ENCODE results near the gene SAMD11. TPM values are rescaled to one million over a fixed set of nuclear protein-coding genes. Genes with fewer than 3 reads are reported as not detected.

The SAMD11 gene
- total RNA-seq, 2 donors from 2014 or later = 0.12 to 0.17 TPM

DNA sequence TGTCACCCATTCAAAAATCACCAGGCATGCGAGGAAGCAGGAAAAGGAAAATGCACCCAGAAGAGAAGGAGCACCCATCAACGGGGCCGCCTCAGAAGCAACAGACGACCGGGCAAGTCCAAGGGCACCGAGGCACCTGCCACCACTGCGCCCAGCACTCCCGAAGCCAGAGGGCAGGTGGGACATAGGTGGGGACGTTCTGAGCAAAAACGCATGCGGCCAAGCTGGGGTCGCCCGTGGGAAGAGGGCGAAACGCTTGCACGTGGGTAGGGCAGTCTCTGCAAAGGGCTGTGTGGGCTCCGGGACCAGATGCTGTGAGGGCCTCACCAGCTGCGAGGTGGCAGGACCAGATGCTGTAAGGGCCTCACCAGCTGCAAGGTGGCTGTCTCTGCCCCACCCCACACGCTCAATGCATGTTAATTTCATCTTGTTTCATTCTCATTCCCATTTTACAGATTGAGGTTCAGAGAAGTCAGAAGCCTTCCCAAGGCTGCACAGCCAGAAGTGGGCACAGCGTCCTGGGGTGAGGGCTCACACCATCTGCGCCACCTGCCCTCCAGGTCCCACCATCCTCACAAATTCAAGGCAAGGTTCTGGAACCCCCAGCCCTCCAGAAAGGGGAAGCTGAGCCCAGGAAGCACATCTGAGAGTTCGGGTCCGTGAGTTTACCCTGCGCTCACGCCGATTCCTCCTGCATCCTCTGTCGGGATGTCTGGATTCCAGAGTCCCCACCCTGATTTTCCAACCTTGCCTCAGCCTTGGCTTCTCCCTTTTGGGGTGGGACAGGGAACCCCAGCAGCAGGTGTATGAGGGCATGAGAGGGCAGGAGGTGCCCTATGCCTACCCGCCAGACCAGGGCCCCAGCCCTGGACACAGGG is 8.2 kb upstream of the SAMD11 start:
- H3K4me1 Mint-ChIP-seq (ENCODE audit: low read depth) = peaks cover 12% of the 10 kb centered on the region
- H3K36me3 Mint-ChIP-seq (ENCODE audit: insufficient read depth in 2 of 2) = no peaks in the 10 kb centered on the region
- peaks cover 31% of the 10 kb centered on the region for H3K27me3 Mint-ChIP-seq (ENCODE audit: low read depth)
- H3K27ac Mint-ChIP-seq = no peak overlapping the region
- H3K9me3 Mint-ChIP-seq = no peaks in the 10 kb centered on the region
- ATAC-seq (replicated peaks in 1 of 2) (no peak), DNase-seq (no peak)
- no peak overlapping the region for H3K4me3 Mint-ChIP-seq

DNA sequence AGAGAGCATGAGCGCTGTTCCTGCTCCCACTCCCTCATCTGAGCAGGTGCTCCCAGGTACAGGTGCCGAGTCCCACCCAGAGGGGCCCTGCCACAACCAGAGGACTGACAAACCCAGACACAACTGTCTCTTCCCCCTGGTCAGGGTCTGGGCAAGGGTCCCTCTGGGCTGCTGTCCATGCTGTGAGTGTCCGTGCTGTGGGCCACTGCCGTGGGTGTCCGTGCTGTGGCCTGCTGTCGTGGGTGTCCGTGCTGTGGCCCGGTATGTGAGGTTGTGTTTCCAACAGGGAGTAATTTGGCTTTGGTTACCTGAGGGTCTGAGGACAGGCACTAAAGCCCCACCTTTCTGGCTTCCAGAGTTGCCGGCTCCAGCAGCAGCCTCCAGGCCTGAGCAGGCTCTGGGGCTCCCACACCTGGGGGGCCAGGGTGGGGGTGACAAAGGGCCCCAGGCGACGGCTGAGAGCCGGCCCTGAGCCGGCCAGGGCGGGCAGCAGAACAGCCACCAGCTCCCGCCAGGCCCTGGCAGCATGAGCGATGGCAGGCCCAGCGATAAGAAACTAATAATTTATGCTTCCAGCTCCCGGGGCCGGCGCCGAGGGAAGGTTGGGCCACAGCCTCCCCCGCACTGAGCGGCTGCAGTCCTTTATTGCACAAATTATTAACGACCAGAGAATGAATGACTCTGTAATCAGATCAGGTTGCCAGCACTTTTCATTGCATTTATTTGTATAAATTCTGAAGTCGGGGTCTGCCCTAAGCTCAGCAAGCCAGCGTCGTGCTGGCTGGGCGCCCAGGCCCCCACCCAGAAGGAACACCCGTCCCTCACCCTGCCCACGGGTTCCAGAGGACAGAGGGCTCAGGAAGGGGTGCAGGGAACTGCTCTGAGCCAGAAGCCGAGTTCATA is 7.3 kb upstream of the SAMD11 start:
- H3K27me3 Mint-ChIP-seq (ENCODE audit: low read depth) = peaks cover 30% of the 10 kb centered on the region
- H3K36me3 Mint-ChIP-seq (ENCODE audit: insufficient read depth in 2 of 2) = no peaks in the 10 kb centered on the region
- H3K27ac Mint-ChIP-seq = no peak overlapping the region
- H3K9me3 Mint-ChIP-seq = no peaks in the 10 kb centered on the region
- H3K4me1 Mint-ChIP-seq (ENCODE audit: low read depth) = peaks cover 19% of the 10 kb centered on the region
- no peak overlapping the region for H3K4me3 Mint-ChIP-seq
- DNase-seq (peak in 1 of 2 donors; percentile 0), ATAC-seq (replicated peaks in 1 of 2) (no peak)

- Mint-ChIP-seq H3K27me3 (ENCODE audit: low read depth) (peaks cover 30% of the 10 kb centered on the region), H3K36me3 (ENCODE audit: insufficient read depth in 2 of 2) (no peaks in the 10 kb centered on the region), H3K27ac (no peak overlapping the region), H3K4me3 (no peak overlapping the region), H3K9me3 (no peaks in the 10 kb centered on the region), H3K4me1 (ENCODE audit: low read depth) (peaks cover 22% of the 10 kb centered on the region)
- no peak for ATAC-seq (replicated peaks in 1 of 2)
- DNase-seq = no peak
Measured at GRCh38 chr1:917076-917459, 6.7 kb upstream of the SAMD11 start.

DNA sequence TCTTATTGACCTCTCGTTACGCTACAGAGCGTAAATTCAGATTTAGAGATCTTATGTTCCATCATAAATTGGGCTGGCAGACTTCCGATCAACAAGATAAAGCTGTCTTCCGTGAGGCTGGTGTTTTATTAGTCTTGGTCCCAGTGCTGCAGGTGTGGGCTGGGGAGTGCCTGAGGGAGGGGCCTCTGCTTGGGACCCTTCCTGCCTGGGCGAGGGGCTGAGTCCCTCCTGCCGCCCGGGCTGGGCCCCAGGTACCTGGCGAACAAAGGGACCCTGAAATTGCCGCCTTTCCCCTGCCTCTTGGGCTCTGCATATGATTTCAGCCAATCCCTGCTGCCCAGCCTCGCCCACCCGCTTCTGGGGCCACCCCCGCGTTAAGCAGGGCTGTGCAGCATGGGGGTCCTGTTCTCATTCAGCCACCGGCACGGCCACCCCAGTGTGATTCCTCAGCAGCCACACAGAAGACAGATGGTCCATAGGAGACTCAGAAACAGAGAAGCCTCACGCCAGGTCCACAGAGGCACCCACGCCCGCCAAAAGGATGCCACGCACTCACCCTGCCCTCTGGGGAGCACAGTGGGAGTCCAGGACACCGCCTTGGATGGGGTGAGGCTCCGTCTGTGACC is 6.1 kb upstream of the SAMD11 start:
- ATAC-seq (replicated peaks in 1 of 2) = no peak
- no peaks in the 10 kb centered on the region for H3K36me3 Mint-ChIP-seq (ENCODE audit: insufficient read depth in 2 of 2)

GRCh38 chr1:918353-918752 is 5.4 kb upstream of the SAMD11 start:
- peaks cover 32% of the 10 kb centered on the region for H3K27me3 Mint-ChIP-seq (ENCODE audit: low read depth)
- H3K27ac Mint-ChIP-seq = no peak overlapping the region
- no peaks in the 10 kb centered on the region for H3K36me3 Mint-ChIP-seq (ENCODE audit: insufficient read depth in 2 of 2)
- no peak overlapping the region for H3K4me3 Mint-ChIP-seq
- DNase-seq (no peak), ATAC-seq (replicated peaks in 1 of 2) (no peak)
- H3K9me3 Mint-ChIP-seq = no peaks in the 10 kb centered on the region
- H3K4me1 Mint-ChIP-seq (ENCODE audit: low read depth) = peaks cover 18% of the 10 kb centered on the region

More for the DNA sequence above, 6.1 kb upstream of the SAMD11 start:
- H3K9me3 Mint-ChIP-seq = no peaks in the 10 kb centered on the region
- DNase-seq = no peak
- no peak overlapping the region for H3K4me3 Mint-ChIP-seq
- peaks cover 30% of the 10 kb centered on the region for H3K27me3 Mint-ChIP-seq (ENCODE audit: low read depth)
- H3K27ac Mint-ChIP-seq = no peak overlapping the region
- peaks cover 17% of the 10 kb centered on the region for H3K4me1 Mint-ChIP-seq (ENCODE audit: low read depth)

DNA sequence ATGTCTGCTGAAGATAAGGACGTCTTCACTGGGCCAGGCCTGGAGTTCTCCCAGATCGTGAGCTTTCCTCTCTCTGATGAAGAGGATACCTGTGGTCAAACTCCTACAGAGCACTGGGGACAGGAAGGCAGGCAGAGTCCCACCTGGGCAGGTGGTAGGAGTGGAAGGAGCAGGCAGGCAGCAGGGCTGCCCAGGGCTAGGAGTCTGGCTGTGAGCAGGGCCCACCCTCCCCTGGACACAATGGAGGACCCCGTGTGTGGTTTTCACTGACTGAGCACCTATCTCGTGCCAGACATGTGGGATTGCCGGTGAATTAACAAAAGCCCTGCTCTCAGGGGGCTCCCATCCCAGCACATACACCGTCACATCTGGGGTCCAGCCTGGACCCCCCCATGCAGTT is 4.9 kb upstream of the SAMD11 start:
- Mint-ChIP-seq H3K36me3 (ENCODE audit: insufficient read depth in 2 of 2) (no peaks in the 10 kb centered on the region), H3K4me3 (no peak overlapping the region), H3K27ac (no peak overlapping the region), H3K9me3 (no peaks in the 10 kb centered on the region), H3K4me1 (ENCODE audit: low read depth) (peaks cover 20% of the 10 kb centered on the region), H3K27me3 (ENCODE audit: low read depth) (peaks cover 33% of the 10 kb centered on the region)
- ATAC-seq (replicated peaks in 1 of 2) = no peak
- DNase-seq = no peak

DNA sequence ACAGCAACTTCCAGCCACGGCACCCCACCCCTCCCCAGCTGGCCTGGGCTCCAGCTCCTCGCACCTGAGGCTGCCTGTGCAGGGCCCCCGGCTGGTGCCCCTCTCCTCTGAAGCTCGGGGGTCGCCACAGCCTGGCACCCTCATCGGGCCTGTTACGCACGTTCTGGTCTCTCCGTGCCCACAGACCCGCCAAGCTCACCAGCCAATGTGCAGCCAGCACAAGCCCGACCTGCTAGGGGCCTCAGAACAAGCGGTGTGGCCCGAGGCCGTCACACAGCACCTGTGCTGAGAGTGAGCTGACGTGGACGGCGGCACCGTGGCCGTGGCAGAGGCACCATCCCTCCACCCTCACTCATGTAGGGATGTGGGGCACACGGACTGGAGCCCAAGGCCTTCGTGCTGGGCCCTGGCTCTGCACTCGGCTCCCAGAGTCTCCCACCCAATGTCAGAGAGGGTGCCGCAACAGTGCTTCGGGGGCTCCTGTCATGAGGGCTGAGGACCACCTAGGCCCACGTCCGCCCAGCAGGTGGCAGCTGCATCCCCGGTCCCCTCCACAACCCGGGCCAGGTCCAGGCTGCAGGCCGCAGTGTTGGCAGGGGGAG is 4.4 kb upstream of the SAMD11 start:
- H3K4me3 Mint-ChIP-seq = no peak overlapping the region
- DNase-seq = no peak
- peaks cover 33% of the 10 kb centered on the region for H3K27me3 Mint-ChIP-seq (ENCODE audit: low read depth)
- peaks cover 20% of the 10 kb centered on the region for H3K4me1 Mint-ChIP-seq (ENCODE audit: low read depth)
- ATAC-seq (replicated peaks in 1 of 2) = no peak
- no peaks in the 10 kb centered on the region for H3K9me3 Mint-ChIP-seq
- no peaks in the 10 kb centered on the region for H3K36me3 Mint-ChIP-seq (ENCODE audit: insufficient read depth in 2 of 2)
- H3K27ac Mint-ChIP-seq = no peak overlapping the region

DNA sequence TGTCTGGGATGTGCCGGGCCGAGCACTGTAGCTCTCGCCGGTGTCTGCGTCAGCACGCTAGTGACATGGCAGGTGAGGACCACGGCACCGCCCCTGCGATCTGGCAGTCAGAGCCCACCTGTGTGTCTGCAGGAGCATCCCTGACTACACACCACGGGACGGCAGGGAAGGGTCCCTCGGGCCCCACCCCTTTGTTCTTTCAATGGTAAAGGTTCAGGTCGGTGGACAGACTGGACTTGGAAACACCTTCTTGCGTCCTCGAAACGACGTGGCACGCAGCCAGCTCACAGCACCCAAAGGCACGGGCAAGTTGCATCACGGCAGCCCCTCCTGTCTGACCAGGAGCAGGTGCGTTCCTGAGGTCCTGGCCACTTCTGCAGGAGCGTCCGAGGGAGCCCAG is 3.7 kb upstream of the SAMD11 start:
- Mint-ChIP-seq H3K36me3 (ENCODE audit: insufficient read depth in 2 of 2) (no peaks in the 10 kb centered on the region), H3K4me1 (ENCODE audit: low read depth) (peaks cover 20% of the 10 kb centered on the region), H3K27me3 (ENCODE audit: low read depth) (peaks cover 33% of the 10 kb centered on the region), H3K9me3 (no peaks in the 10 kb centered on the region), H3K4me3 (no peak overlapping the region), H3K27ac (no peak overlapping the region)
- DNase-seq (no peak), ATAC-seq (replicated peaks in 1 of 2) (no peak)

DNA sequence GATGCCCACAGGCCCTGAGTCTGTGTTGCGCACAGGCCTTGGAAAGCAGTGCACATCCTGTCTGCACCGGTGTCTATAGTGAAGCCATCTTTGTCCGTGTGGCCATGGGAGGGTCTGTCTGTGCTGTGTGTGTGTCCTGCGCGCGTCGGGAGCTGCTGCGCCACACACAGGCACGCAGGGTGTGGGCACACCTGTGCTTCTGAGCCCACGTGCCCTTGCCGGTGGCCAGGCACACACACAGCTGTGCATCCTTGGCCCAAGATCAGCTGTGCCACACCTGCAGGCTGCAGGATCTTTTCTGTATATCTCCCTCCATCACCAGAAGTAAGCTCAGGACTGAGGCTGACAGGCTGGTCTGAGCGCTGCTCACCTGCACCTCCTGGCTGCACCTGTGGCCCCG is 3.2 kb upstream of the SAMD11 start:
- Mint-ChIP-seq H3K9me3 (no peaks in the 10 kb centered on the region), H3K27ac (no peak overlapping the region)
- ATAC-seq (replicated peaks in 1 of 2) = no peak

DNA sequence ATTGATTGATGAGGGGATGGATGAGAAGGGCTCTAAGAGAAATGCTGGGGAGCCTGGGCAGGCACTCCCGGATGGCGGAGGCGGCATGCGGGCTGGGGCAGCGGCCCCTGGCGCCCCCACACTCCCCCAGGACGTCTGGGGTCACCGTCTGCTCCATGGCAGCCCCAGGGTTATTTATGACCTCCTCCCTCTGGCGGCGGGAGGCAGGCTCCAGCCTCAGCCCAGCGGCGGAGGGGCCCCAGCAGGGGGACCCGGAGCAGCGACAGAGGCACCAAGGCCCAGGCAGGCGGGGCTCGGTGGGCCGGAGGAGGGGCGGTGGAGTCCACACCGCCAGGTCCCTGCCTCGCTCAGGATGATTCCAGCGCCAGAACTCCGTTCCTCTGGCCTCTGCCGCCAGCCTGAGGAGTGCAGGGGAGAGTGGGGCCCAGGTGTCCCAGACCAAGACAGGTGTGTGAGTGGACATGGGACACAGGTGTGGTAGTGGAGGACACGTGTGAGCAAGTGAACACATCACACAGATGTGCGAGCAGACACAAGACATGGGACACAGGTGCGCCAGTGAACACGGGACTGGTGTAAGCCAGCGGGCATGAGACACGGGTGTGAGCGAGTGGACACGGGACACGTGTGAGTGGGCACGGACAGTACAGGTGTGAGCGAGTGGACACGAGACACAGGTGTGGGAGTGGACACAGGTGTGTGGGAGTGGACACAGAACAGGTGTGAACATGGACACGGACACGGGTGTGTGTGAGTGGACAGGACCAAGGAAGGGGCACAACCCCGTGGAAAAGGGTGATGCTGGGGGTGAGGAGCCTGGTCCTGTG is 2.5 kb upstream of the SAMD11 start:
- peaks cover 39% of the 10 kb centered on the region for H3K27me3 Mint-ChIP-seq (ENCODE audit: low read depth)
- no peak for DNase-seq
- ATAC-seq (replicated peaks in 1 of 2) = peak; percentile 54 to 66

More for the DNA sequence above, 3.2 kb upstream of the SAMD11 start:
- DNase-seq = no peak
- H3K4me3 Mint-ChIP-seq = no peak overlapping the region
- no peaks in the 10 kb centered on the region for H3K36me3 Mint-ChIP-seq (ENCODE audit: insufficient read depth in 2 of 2)
- peaks cover 20% of the 10 kb centered on the region for H3K4me1 Mint-ChIP-seq (ENCODE audit: low read depth)
- H3K27me3 Mint-ChIP-seq (ENCODE audit: low read depth) = peaks cover 33% of the 10 kb centered on the region

DNA sequence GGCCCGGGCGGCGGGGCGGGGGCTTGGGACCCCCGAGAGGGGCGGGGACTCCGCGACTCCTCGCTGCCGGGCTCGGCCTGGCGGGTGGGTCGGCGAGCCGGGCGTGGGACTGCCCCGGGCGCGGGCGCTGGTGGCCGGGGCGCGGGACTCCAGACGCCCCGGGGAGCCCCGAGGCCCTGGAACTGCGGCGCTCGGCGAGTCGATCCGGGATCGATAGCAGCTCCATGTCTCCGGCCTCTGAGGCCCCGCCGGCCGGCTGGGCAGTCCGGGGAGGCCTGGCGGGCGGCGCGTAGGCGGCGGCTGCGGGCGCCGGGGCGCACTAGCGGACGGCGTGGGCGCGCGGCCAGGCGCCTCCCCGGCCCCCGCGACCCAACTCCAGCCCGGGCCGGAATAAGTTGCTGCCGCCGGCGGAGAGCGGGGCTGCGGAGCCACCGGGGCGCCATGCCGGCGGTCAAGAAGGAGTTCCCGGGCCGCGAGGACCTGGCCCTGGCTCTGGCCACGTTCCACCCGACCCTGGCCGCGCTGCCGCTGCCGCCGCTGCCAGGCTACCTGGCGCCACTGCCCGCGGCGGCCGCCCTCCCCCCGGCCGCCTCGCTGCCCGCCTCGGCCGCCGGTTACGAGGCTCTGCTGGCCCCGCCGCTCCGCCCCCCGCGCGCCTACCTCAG is 400 bp downstream of the SAMD11 start:
- peak; percentile 16 to 18 for ATAC-seq (replicated peaks in 1 of 2)
- Mint-ChIP-seq H3K27me3 (ENCODE audit: low read depth) (peaks cover 48% of the 10 kb centered on the region), H3K4me1 (ENCODE audit: low read depth) (peaks cover 20% of the 10 kb centered on the region), H3K4me3 (peak overlapping the region in 1 of 2 donors; percentile 61), H3K9me3 (no peaks in the 10 kb centered on the region), H3K27ac (no peak overlapping the region), H3K36me3 (ENCODE audit: insufficient read depth in 2 of 2) (no peaks in the 10 kb centered on the region)
- no peak for DNase-seq

More for the DNA sequence above, 2.5 kb upstream of the SAMD11 start:
- peaks cover 20% of the 10 kb centered on the region for H3K4me1 Mint-ChIP-seq (ENCODE audit: low read depth)
- H3K9me3 Mint-ChIP-seq = no peaks in the 10 kb centered on the region
- no peak overlapping the region for H3K27ac Mint-ChIP-seq
- H3K4me3 Mint-ChIP-seq = no peak overlapping the region
- H3K36me3 Mint-ChIP-seq (ENCODE audit: insufficient read depth in 2 of 2) = no peaks in the 10 kb centered on the region

Measured in activated T-cell treated with anti-CD3 and anti-CD28 coated beads, Interleukin-2, amount 50 U/mL, for 72 hours (primary cell).